Fibroblast of lung (primary cell): ENCODE measurements around the gene CNTROB. TPM values are rescaled to one million over a fixed set of nuclear protein-coding genes. Genes with fewer than 3 reads are reported as not detected.

Experiments used
- DNase-seq, 2 donors: peaks; one replicate each; pipeline versions ENCODE4 v3.0.0 to v3.0.0-alpha.2; 2010; ENCODE audit warnings: low read depth in 2 of 2
- H2AFZ ChIP-seq: 2 replicates; pipeline ENCODE4 v1.5.1; 2012; ENCODE audit warnings: low read length, control low read depth, inconsistent platforms
- H3K27ac ChIP-seq: 2 replicates; pipeline ENCODE4 v1.5.1; 2011; ENCODE audit warnings: low read length, control low read depth; ENCODE audit not compliant: insufficient read depth
- H3K27me3 ChIP-seq: 2 replicates; pipeline ENCODE4 v1.5.1; 2011; ENCODE audit warnings: mild to moderate bottlenecking, low read length; ENCODE audit not compliant: control insufficient read depth, insufficient read depth
- H3K36me3 ChIP-seq: 2 replicates; pipeline ENCODE4 v1.5.1; 2011; ENCODE audit warnings: low read length; ENCODE audit not compliant: control insufficient read depth, insufficient read depth
- H3K4me1 ChIP-seq: 2 replicates; pipeline ENCODE4 v1.5.1; 2011; ENCODE audit warnings: low read length; ENCODE audit not compliant: control insufficient read depth, insufficient read depth; ENCODE audit errors: extremely low read depth
- H3K4me2 ChIP-seq: 2 replicates; pipeline ENCODE4 v1.5.1; 2011; ENCODE audit warnings: low read length, control low read depth; ENCODE audit not compliant: insufficient read depth; ENCODE audit errors: extremely low read depth
- H3K4me3 ChIP-seq, 4 experiments: fragments of 200-600 bp in 1 of 4; sonication (generic) in 1 of 4; replicated peaks in 1 of 4; 2 replicates each; pipeline ENCODE4 v1.5.1; 2011 to 2016; ENCODE audit warnings: low read length in 4 of 4, low read depth in 3 of 4, mild to moderate bottlenecking in 3 of 4, control low read depth in 2 of 4, inconsistent platforms in 1 of 4, mixed read lengths in 1 of 4; ENCODE audit not compliant: insufficient read depth in 1 of 4; ENCODE audit errors: control extremely low read depth in 1 of 4
- H3K79me2 ChIP-seq: 2 replicates; pipeline ENCODE4 v1.5.1; 2012; ENCODE audit warnings: mild to moderate bottlenecking, low read length, inconsistent platforms; ENCODE audit not compliant: control insufficient read depth, insufficient read depth
- H3K9ac ChIP-seq: 2 replicates; pipeline ENCODE4 v1.5.1; 2011; ENCODE audit warnings: mild to moderate bottlenecking, low read length, control low read depth; ENCODE audit not compliant: insufficient read depth
- H3K9me3 ChIP-seq: 2 replicates; pipeline ENCODE4 v1.5.1; 2012; ENCODE audit warnings: low read depth, low read length; ENCODE audit not compliant: control insufficient read depth, insufficient read depth
- H4K20me1 ChIP-seq: 2 replicates; pipeline ENCODE4 v1.5.1; 2011; ENCODE audit warnings: low read length; ENCODE audit not compliant: control insufficient read depth, insufficient read depth; ENCODE audit errors: extremely low read depth
- EZH2 ChIP-seq: IDR thresholded peaks from 2 replicates; pipeline ENCODE4 v1.5.1; 2012; ENCODE audit warnings: low read length, control low read depth, mild to moderate bottlenecking; ENCODE audit errors: missing control alignments
- polyA plus RNA-seq, 2 donors: library from polyadenylated mRNA; depleted of rRNA in 1 of 2; stranded (reverse) in 1 of 2; unstranded in 1 of 2; fragments of >200 nt; gene quantifications; 2 replicates each; pipeline ENCODE4 v1.2.1, GENCODE V29; 2011 to 2012; ENCODE audit warnings: missing spikeins in 1 of 2
- total RNA-seq: library from RNA; depleted of rRNA; stranded (reverse); fragments of >200 nt; gene quantifications from 2 replicates; pipeline ENCODE4 v1.2.1, GENCODE V29; 2014
- TF ChIP-seq, protein P1 (sequence below), 2 donors: IDR thresholded peaks in 1 of 2; conservative IDR thresholded peaks in 1 of 2; 1 replicate in 1 of 2; 2 replicates in 1 of 2; pipeline ENCODE4 v1.5.1; 2011 to 2012; ENCODE audit warnings: low read length in 2 of 2, control low read depth in 1 of 2, inconsistent platforms in 1 of 2, low read depth in 1 of 2, mild to moderate bottlenecking in 1 of 2

The CNTROB gene
- total and polyA plus RNA-seq, 2 donors (not counting 1 experiment from before 2014, with no cell fraction given), result 12.6 to 17.2 TPM

DNA sequence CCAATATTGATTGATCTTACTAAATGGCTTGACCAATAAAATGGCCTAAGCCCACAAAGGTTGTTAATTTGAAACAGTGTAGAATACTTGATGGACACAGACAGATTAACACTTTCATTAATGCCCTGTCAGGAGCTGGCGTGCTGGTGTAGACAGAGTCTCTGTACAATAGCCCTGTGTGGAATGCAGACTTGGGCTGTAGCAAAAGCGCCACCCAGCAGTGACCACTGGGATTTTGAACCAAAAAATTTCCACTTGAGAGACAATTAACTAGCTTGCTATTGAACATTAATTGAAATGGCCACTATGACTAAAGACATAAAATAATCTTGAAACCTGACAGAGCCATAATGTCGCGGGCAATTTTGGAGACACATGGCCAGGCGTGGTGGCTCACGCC, 50.7 kb downstream of the CNTROB start:
- no peaks in the 10 kb centered on the region for H3K9me3 ChIP-seq
- no peaks in the 10 kb centered on the region for H3K4me1 ChIP-seq
- DNase-seq, result peak; percentile 32 to 40
- H3K36me3 ChIP-seq, result no peaks in the 10 kb centered on the region
- H2AFZ ChIP-seq, result peak overlapping the region; percentile 1
- TF ChIP-seq, protein P1, sequence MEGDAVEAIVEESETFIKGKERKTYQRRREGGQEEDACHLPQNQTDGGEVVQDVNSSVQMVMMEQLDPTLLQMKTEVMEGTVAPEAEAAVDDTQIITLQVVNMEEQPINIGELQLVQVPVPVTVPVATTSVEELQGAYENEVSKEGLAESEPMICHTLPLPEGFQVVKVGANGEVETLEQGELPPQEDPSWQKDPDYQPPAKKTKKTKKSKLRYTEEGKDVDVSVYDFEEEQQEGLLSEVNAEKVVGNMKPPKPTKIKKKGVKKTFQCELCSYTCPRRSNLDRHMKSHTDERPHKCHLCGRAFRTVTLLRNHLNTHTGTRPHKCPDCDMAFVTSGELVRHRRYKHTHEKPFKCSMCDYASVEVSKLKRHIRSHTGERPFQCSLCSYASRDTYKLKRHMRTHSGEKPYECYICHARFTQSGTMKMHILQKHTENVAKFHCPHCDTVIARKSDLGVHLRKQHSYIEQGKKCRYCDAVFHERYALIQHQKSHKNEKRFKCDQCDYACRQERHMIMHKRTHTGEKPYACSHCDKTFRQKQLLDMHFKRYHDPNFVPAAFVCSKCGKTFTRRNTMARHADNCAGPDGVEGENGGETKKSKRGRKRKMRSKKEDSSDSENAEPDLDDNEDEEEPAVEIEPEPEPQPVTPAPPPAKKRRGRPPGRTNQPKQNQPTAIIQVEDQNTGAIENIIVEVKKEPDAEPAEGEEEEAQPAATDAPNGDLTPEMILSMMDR (conservative IDR thresholded peaks at IDR 0.05 in 1 of 2, IDR thresholded peaks at IDR 0.05 in 1 of 2; ENCODE audit: low read depth in 1 of 2, low read length in 2 of 2), result peak in 1 of 2 donors; percentile 17
- TF ChIP-seq EZH2, result no peak
- H3K27ac ChIP-seq, result no peak overlapping the region
- no peaks in the 10 kb centered on the region for H4K20me1 ChIP-seq
- no peaks in the 10 kb centered on the region for H3K79me2 ChIP-seq
- no peak overlapping the region for H3K9ac ChIP-seq
- H3K4me2 ChIP-seq, result no peak overlapping the region
- H3K27me3 ChIP-seq, result no peaks in the 10 kb centered on the region
- H3K4me3 ChIP-seq, result no peak overlapping the region

DNA sequence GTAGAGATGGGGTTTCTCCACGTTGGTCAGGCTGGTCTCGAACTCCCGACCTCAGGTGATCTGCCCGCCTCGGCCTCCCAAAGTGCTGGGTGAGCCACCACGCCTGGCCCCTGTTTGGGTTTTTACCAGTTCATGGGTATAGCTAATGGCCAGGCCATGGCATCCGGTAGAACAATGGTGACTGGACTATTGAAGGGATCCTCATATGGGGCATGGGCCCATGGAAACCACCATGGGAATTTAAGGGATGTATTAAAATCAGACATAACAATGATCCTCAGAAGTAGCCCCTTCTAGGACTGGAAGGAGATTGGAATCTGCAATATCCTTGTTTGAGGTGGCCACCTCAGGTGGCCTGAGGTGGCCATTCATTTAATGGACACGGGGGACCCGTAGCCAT, 52.9 kb downstream of the CNTROB start:
- Histone ChIP-seq H2AFZ (no peak overlapping the region), H3K4me3 (no peak overlapping the region), H3K9me3 (no peaks in the 10 kb centered on the region), H3K27me3 (no peaks in the 10 kb centered on the region), H4K20me1 (no peaks in the 10 kb centered on the region), H3K4me2 (no peak overlapping the region), H3K9ac (no peak overlapping the region), H3K79me2 (no peaks in the 10 kb centered on the region), H3K4me1 (no peaks in the 10 kb centered on the region), H3K27ac (no peak overlapping the region), H3K36me3 (no peaks in the 10 kb centered on the region)
- DNase-seq, result no peak
- TF ChIP-seq, protein P1 (conservative IDR thresholded peaks at IDR 0.05 in 1 of 2, IDR thresholded peaks at IDR 0.05 in 1 of 2; ENCODE audit: low read depth in 1 of 2, low read length in 2 of 2), result no peak
- TF ChIP-seq EZH2, result no peak

DNA sequence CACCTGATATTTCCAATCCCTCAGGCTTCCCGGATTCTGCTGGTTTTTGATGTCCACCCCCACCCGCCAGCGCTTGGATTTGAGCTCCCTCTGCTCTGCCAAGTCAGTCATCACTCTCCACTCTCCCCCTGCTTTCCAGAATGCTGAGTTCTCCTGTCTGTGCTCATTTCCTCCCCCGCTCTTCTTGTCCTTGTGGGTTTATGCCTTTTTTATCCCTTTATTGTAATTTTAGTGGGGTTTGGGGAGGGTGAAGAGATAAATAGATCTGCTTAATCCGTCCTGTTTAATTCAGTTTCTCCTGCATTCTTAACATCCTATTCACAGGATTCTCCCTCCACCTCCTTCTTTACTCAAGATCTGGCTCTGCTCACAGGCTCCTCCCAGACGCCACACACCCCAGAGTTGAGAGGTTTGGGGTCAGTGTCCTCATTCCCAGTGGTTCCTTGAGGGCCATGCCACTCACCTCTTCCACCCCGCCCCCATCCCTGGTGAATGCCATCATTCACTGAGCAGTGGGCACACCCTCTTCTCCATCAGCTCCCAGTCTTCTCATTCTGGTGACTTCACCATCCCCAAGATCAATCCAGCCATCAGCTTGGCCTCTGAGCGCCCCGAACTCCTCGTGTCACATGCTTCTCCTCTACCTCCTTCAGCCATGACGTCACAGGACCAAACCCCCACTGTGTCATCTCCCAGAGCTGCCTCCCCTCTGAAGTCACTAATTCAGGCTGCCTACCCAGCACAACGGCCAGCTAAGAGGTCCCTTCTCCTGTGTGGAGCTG, 55.3 kb downstream of the CNTROB start:
- H3K9ac ChIP-seq, result no peak overlapping the region
- no peaks in the 10 kb centered on the region for H4K20me1 ChIP-seq
- H3K27me3 ChIP-seq, result no peaks in the 10 kb centered on the region
- TF ChIP-seq, protein P1 (conservative IDR thresholded peaks at IDR 0.05 in 1 of 2, IDR thresholded peaks at IDR 0.05 in 1 of 2; ENCODE audit: low read depth in 1 of 2, low read length in 2 of 2), result no peak
- no peak for TF ChIP-seq EZH2
- peak in 1 of 2 donors; percentile 51 for DNase-seq
- H3K36me3 ChIP-seq, result no peaks in the 10 kb centered on the region
- H3K79me2 ChIP-seq, result no peaks in the 10 kb centered on the region
- H3K4me2 ChIP-seq, result no peak overlapping the region
- no peak overlapping the region for H3K4me3 ChIP-seq
- no peaks in the 10 kb centered on the region for H3K9me3 ChIP-seq
- H3K27ac ChIP-seq, result no peak overlapping the region
- H3K4me1 ChIP-seq, result no peaks in the 10 kb centered on the region
- H2AFZ ChIP-seq, result no peak overlapping the region
